Ectodermal cell (in vitro differentiated cells): ENCODE results near the gene XXYLT1.

Experiments
- H3K27ac ChIP-seq: 2 replicates; pipeline ENCODE4 v1.7.0; 2013; ENCODE audit warnings: mild to moderate bottlenecking, low read depth, low read length; ENCODE audit not compliant: insufficient read depth, poor library complexity, severe bottlenecking
- H3K27me3 ChIP-seq: 2 replicates; pipeline ENCODE4 v1.7.0; 2013; ENCODE audit warnings: mild to moderate bottlenecking, low read length; ENCODE audit not compliant: insufficient read depth, control insufficient read depth, poor library complexity, severe bottlenecking
- H3K36me3 ChIP-seq: one replicate; pipeline ENCODE4 v1.7.0; 2013; ENCODE audit warnings: low read length; ENCODE audit not compliant: control insufficient read depth, insufficient read depth
- H3K4me1 ChIP-seq: one replicate; pipeline ENCODE4 v1.7.0; 2013; ENCODE audit warnings: low read length; ENCODE audit not compliant: control insufficient read depth, insufficient read depth
- H3K4me3 ChIP-seq: 2 replicates; pipeline ENCODE4 v1.7.0; 2013; ENCODE audit warnings: low read depth, low read length, control low read depth; ENCODE audit not compliant: insufficient read depth
- H3K9me3 ChIP-seq: 2 replicates; pipeline ENCODE4 v1.7.0; 2013; ENCODE audit warnings: mild to moderate bottlenecking, low read length, moderate library complexity; ENCODE audit not compliant: control insufficient read depth
- WGBS, 2 experiments: methylation state at CpG; one replicate each; pipeline ENCODE4 v1.1.7; 2013; ENCODE audit warnings: missing lambda C conversion rate in 2 of 2; 5-methylcytosine and 5-hydroxymethylcytosine counted together

The XXYLT1 gene

GRCh38 chr3:195267096-195267495 lies 3.9 kb downstream of the XXYLT1 start:
- Histone ChIP-seq H3K9me3 (no peaks in the 10 kb centered on the region), H3K4me1 (peaks cover 6% of the 10 kb centered on the region), H3K27me3 (no peaks in the 10 kb centered on the region), H3K36me3 (no peaks in the 10 kb centered on the region), H3K4me3 (no peak overlapping the region), H3K27ac (no peak overlapping the region)
- 88 to 89% methylated on average over 3 of the region's 3 CpGs for WGBS, 2 experiments

- 91 to 93% methylated on average over 5 of the region's 5 CpGs for WGBS, 2 experiments
- no peaks in the 10 kb centered on the region for H3K9me3 ChIP-seq
- H3K27ac ChIP-seq, result no peak overlapping the region
- H3K4me3 ChIP-seq, result no peak overlapping the region
- no peaks in the 10 kb centered on the region for H3K36me3 ChIP-seq
- H3K27me3 ChIP-seq, result no peaks in the 10 kb centered on the region
- H3K4me1 ChIP-seq, result peaks cover 6% of the 10 kb centered on the region
Observed at GRCh38 chr3:195266428-195266827, 4.5 kb downstream of the XXYLT1 start.

GRCh38 chr3:195265363-195265976 lies 5.5 kb downstream of the XXYLT1 start:
- 94 to 96% methylated on average over 13 of the region's 13 CpGs for WGBS, 2 experiments
- no peaks in the 10 kb centered on the region for H3K9me3 ChIP-seq
- H3K36me3 ChIP-seq, result no peaks in the 10 kb centered on the region
- no peak overlapping the region for H3K27ac ChIP-seq
- no peaks in the 10 kb centered on the region for H3K27me3 ChIP-seq
- no peak overlapping the region for H3K4me3 ChIP-seq
- H3K4me1 ChIP-seq, result peaks cover 6% of the 10 kb centered on the region

GRCh38 chr3:195263925-195264600 lies 6.9 kb downstream of the XXYLT1 start:
- Histone ChIP-seq H3K36me3 (no peaks in the 10 kb centered on the region), H3K4me1 (peaks cover 6% of the 10 kb centered on the region), H3K9me3 (no peaks in the 10 kb centered on the region), H3K27ac (no peak overlapping the region), H3K27me3 (no peaks in the 10 kb centered on the region), H3K4me3 (no peak overlapping the region)
- 91% methylated on average over 10 of the region's 10 CpGs for WGBS, 2 experiments

- Histone ChIP-seq H3K36me3 (no peaks in the 10 kb centered on the region), H3K27me3 (no peaks in the 10 kb centered on the region), H3K9me3 (no peaks in the 10 kb centered on the region), H3K27ac (no peak overlapping the region), H3K4me3 (no peak overlapping the region), H3K4me1 (peaks cover 10% of the 10 kb centered on the region)
- WGBS, 2 experiments, result 91 to 92% methylated on average over 11 of the region's 11 CpGs
Observed at GRCh38 chr3:195263193-195263924, 7.6 kb downstream of the XXYLT1 start.

GRCh38 chr3:195261925-195262324 lies 9.0 kb downstream of the XXYLT1 start:
- Histone ChIP-seq H3K27me3 (no peaks in the 10 kb centered on the region), H3K4me3 (no peak overlapping the region)
- 93 to 98% methylated on average over 2 of the region's 2 CpGs for WGBS, 2 experiments

GRCh38 chr3:195260280-195260905 lies 10.6 kb downstream of the XXYLT1 start:
- peaks cover 14% of the 10 kb centered on the region for H3K4me1 ChIP-seq
- WGBS, 2 experiments, result 3% methylated on average over 41 of the region's 41 CpGs

More at GRCh38 chr3:195261925-195262324, 9.0 kb downstream of the XXYLT1 start:
- H3K9me3 ChIP-seq, result no peaks in the 10 kb centered on the region
- H3K4me1 ChIP-seq, result peaks cover 10% of the 10 kb centered on the region
- H3K36me3 ChIP-seq, result no peaks in the 10 kb centered on the region
- no peak overlapping the region for H3K27ac ChIP-seq

GRCh38 chr3:195259475-195260279 lies 11.3 kb downstream of the XXYLT1 start:
- Histone ChIP-seq H3K36me3 (no peaks in the 10 kb centered on the region), H3K4me1 (peaks cover 21% of the 10 kb centered on the region), H3K27ac (no peak overlapping the region), H3K27me3 (no peaks in the 10 kb centered on the region), H3K9me3 (no peaks in the 10 kb centered on the region), H3K4me3 (peak overlapping the region; percentile 59)
- 3 to 4% methylated on average over 82 of the region's 82 CpGs for WGBS, 2 experiments

More at GRCh38 chr3:195260280-195260905, 10.6 kb downstream of the XXYLT1 start:
- no peaks in the 10 kb centered on the region for H3K9me3 ChIP-seq
- H3K4me3 ChIP-seq, result peak overlapping the region; percentile 59
- no peaks in the 10 kb centered on the region for H3K36me3 ChIP-seq
- H3K27me3 ChIP-seq, result no peaks in the 10 kb centered on the region
- no peak overlapping the region for H3K27ac ChIP-seq

GRCh38 chr3:195259154-195259474 lies 11.8 kb downstream of the XXYLT1 start:
- Histone ChIP-seq H3K9me3 (no peaks in the 10 kb centered on the region), H3K27ac (no peak overlapping the region), H3K36me3 (no peaks in the 10 kb centered on the region), H3K27me3 (no peaks in the 10 kb centered on the region), H3K4me1 (peaks cover 27% of the 10 kb centered on the region), H3K4me3 (peak overlapping the region; percentile 59)
- WGBS, 2 experiments, result 43 to 44% methylated on average over 7 of the region's 7 CpGs
